Urinary bladder (tissue), 4 donors: ENCODE measurements around the gene KRT25. TPM values are rescaled to one million over a fixed set of nuclear protein-coding genes. Genes with fewer than 3 reads are reported as not detected.

ENCODE experiments used
- DNase-seq: peaks from one replicate; pipeline ENCODE4 v3.0.0-alpha.2; 2015; ENCODE audit errors: extremely low spot score
- H3K27ac ChIP-seq: one replicate; pipeline ENCODE4 v1.5.1; 2013; ENCODE audit warnings: low read depth, mild to moderate bottlenecking, moderate library complexity
- H3K36me3 ChIP-seq: one replicate; pipeline ENCODE4 v1.6.1; 2013; ENCODE audit warnings: mild to moderate bottlenecking, moderate library complexity; ENCODE audit not compliant: insufficient read depth
- H3K4me1 ChIP-seq: one replicate; pipeline ENCODE4 v1.6.1; 2013; ENCODE audit warnings: mild to moderate bottlenecking, moderate library complexity; ENCODE audit not compliant: insufficient read depth
- H3K4me3 ChIP-seq: one replicate; pipeline ENCODE4 v1.5.1; 2013; ENCODE audit warnings: low read depth, low read length
- WGBS: extraction: QIAGEN DNeasy Blood & Tissue Kit; methylation state at CpG from one replicate; pipeline ENCODE4 v1.1.7; 2013; 5-methylcytosine and 5-hydroxymethylcytosine counted together
- polyA plus RNA-seq: library from polyadenylated mRNA; stranded (reverse); fragments of 200-250 nt; gene quantifications from one replicate; pipeline ENCODE4 v1.2.3, GENCODE V29; 2013
- total RNA-seq: library from RNA; depleted of rRNA; stranded (reverse); fragments of >200 nt; gene quantifications from one replicate; pipeline ENCODE4 v1.2.3, GENCODE V29; 2014
- donor health status: healthy with polysubstance abuse.
- donor health status: healthy.

KRT25 gene
- total and polyA plus RNA-seq, 2 donors: not detected

DNA sequence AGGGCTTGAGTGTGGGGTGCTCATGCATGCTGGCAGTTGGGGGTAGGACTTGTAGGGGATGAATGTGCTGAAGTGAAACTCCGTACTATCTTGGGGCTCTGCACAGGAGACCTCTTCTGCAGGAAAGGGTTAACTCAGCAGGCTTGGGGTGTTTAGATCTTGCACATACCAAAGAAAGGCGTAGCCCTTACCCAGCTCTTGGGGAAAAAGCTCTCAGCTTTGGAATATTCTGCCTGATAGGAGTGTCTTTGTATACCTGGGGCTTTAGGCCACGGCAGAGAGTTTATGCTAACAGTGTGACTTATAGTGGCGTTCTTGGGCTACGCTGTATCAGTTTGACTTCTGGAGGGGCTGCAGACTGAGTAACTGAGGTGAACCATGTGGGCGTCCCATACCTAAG, 21.1 kb downstream of the KRT25 start:
- 63% methylated on average over 6 of the region's 6 CpGs for WGBS
- DNase-seq: no peak
- Histone ChIP-seq H3K4me3 (no peak overlapping the region), H3K27ac (no peak overlapping the region), H3K4me1 (peaks cover 2% of the 10 kb centered on the region), H3K36me3 (no peaks in the 10 kb centered on the region)

DNA sequence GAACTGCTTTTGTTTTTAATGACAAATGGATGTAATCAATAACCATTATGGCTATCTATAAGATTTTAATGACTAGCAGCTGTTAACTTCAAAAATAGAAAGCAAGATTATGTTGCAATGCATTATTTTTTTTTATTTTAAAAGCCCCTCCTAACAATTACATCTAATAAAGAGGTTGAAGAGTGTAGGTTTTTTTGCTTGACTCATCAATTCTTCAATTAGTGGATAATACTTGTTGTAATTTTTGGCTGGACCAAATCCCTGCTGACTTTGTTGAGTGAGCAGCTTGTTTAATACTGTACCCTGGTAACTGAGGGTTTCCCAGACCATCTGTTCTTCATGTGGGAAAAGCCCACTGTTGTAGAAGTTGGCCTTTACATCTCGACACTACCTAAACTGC, 24.2 kb downstream of the KRT25 start:
- Histone ChIP-seq H3K27ac (no peak overlapping the region), H3K4me1 (no peaks in the 10 kb centered on the region), H3K36me3 (no peaks in the 10 kb centered on the region), H3K4me3 (no peak overlapping the region)
- no peak for DNase-seq
- WGBS: 58% methylated on average over 1 of the region's 1 CpG

DNA sequence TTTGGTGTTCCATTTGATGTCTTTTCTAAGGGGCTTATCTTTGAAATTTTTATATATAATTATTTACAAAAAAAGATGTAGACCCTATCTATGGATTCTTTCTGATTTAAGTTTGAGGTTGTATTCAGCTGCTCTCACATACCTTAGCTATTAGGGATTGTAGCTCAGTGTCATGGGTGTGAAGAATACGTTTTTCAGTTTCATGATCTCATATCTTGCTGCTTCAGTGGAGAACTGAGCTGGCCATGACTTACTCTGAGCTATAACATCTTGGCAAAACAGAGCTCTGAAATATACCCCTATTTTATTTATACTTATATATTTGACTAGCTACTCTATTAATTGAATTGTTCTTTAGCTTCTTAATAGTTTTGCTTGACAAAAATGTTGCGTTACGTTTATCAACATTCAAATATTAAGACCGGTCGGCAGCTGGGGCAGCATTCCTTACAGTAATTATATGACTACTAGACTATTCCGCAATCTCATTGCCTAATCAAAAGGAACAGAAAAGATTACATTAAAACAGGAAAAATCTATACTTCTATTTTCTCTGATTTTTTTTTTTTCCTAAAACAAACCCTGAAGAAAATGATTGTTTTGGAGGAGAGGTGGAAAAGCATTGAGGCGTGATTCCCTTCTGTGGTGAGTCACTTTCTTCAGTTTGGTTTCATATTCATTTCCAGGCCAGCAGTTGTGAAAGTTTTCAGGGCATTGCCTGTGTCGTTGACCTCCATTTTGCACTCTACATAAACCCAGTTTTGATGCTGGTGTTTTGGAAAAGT, 27.5 kb downstream of the KRT25 start:
- H3K36me3 ChIP-seq: no peaks in the 10 kb centered on the region
- no peaks in the 10 kb centered on the region for H3K4me1 ChIP-seq
- WGBS: 70% methylated on average over 8 of the region's 8 CpGs
- no peak overlapping the region for H3K27ac ChIP-seq
- H3K4me3 ChIP-seq: no peak overlapping the region
- DNase-seq: no peak

- no peaks in the 10 kb centered on the region for H3K36me3 ChIP-seq
- DNase-seq: no peak
- H3K27ac ChIP-seq: no peak overlapping the region
- no peak overlapping the region for H3K4me3 ChIP-seq
- WGBS: 66% methylated on average over 2 of the region's 2 CpGs
- no peaks in the 10 kb centered on the region for H3K4me1 ChIP-seq
Measured at GRCh38 chr17:40726919-40727318, 28.2 kb downstream of the KRT25 start.

- Histone ChIP-seq H3K27ac (no peak overlapping the region), H3K4me1 (no peaks in the 10 kb centered on the region), H3K36me3 (no peaks in the 10 kb centered on the region), H3K4me3 (no peak overlapping the region)
- DNase-seq: no peak
- WGBS: 74% methylated on average over 1 of the region's 1 CpG
Measured at GRCh38 chr17:40724656-40725055, 30.5 kb downstream of the KRT25 start.

DNA sequence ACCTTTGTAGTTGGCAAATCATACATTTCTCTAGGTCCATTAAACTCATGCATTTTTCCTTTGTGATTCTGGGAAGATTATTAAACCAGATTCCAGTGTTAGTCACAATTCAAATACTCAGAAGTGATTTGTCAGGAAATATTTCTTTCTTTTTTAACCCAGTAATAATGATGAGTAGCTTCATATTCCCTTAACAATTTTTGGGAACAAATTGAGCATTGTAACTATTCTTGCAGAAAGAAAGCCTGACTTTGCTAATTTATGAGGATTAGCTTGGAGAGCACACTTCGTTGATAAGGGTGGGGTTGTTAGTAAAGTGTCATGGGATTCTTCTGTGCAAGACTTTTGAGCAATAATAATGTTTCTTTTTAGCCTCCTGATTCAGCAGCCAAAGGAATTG, 32.9 kb downstream of the KRT25 start:
- 44% methylated on average over 1 of the region's 1 CpG for WGBS
- H3K36me3 ChIP-seq: no peaks in the 10 kb centered on the region
- no peak overlapping the region for H3K27ac ChIP-seq
- H3K4me3 ChIP-seq: no peak overlapping the region
- H3K4me1 ChIP-seq: no peaks in the 10 kb centered on the region
- no peak for DNase-seq

GRCh38 chr17:40720899-40721298, 34.2 kb downstream of the KRT25 start:
- no peaks in the 10 kb centered on the region for H3K4me1 ChIP-seq
- 60% methylated on average over 2 of the region's 2 CpGs for WGBS
- no peak for DNase-seq
- no peak overlapping the region for H3K4me3 ChIP-seq
- H3K27ac ChIP-seq: no peak overlapping the region
- no peaks in the 10 kb centered on the region for H3K36me3 ChIP-seq

GRCh38 chr17:40718930-40719329, 36.2 kb downstream of the KRT25 start:
- DNase-seq: no peak
- Histone ChIP-seq H3K36me3 (no peaks in the 10 kb centered on the region), H3K4me3 (no peak overlapping the region), H3K27ac (no peak overlapping the region), H3K4me1 (no peaks in the 10 kb centered on the region)
- 40% methylated on average over 8 of the region's 8 CpGs for WGBS

GRCh38 chr17:40717776-40718175, 37.4 kb downstream of the KRT25 start:
- no peak overlapping the region for H3K4me3 ChIP-seq
- H3K4me1 ChIP-seq: no peaks in the 10 kb centered on the region
- DNase-seq: no peak
- 60% methylated on average over 3 of the region's 3 CpGs for WGBS
- H3K36me3 ChIP-seq: no peaks in the 10 kb centered on the region
- no peak overlapping the region for H3K27ac ChIP-seq

DNA sequence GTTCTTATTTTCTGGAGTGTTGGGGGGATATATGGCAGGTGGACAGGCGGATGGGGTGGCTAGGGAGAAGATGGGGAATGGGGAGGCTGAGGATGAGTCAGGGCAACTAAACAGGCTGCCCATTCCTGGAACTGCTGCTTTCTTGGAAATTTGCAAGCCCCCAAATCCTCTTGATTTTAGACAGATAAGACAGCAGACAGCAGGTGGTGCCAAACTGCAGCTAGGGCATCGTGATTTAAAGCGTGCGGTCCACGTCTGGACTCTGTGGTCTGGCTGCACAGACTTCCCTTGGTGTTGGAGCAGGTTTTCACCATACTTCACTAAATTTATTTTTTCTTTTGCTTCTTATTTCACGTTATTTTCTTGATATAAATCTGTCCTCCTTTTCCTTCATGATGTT, 40.7 kb downstream of the KRT25 start:
- no peaks in the 10 kb centered on the region for H3K4me1 ChIP-seq
- H3K27ac ChIP-seq: no peak overlapping the region
- no peaks in the 10 kb centered on the region for H3K36me3 ChIP-seq
- H3K4me3 ChIP-seq: no peak overlapping the region
- no peak for DNase-seq
- 59% methylated on average over 6 of the region's 6 CpGs for WGBS

DNA sequence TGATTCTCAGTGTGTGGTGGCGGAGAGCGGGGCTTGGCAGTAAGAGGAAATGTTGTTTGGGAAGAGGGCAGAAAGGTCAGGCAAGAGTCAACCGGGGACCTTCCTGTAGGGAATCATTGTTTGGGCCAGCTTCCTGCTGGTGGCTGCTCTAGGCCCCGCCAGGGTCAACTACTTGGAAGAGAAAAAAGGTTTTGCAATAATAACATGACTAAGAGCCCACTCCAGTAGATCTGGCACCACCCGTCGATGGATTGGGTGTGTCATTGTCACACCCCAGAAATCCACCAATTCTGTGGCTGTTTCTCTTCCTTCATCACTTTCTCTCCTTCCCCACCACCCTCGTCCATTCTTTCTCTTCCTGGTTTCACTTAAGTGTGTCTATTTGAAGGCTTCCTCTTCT, 47.4 kb downstream of the KRT25 start:
- H3K27ac ChIP-seq: no peak overlapping the region
- WGBS: 55% methylated on average over 7 of the region's 7 CpGs
- no peak overlapping the region for H3K4me3 ChIP-seq
- H3K4me1 ChIP-seq: no peaks in the 10 kb centered on the region
- no peaks in the 10 kb centered on the region for H3K36me3 ChIP-seq
- no peak for DNase-seq

DNA sequence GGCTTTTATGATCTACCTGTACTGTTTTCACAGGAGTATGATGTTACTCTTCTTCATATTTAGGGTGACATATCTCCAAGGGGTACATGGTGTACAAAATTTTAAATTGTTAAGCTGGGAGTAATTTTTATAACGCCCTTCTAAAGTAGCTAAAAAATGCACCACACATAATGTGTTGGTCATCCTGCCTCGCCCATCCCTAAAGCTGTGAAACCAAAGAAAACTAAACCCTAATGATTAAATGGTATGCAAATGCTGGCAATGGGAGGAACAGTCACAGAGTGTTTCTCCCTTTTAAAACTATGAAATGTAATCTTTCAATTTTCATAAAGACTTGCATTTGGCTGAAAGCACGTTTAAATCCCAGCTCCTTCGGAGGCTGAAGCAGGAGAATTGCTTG, 49.5 kb downstream of the KRT25 start:
- Histone ChIP-seq H3K4me1 (no peaks in the 10 kb centered on the region), H3K4me3 (no peak overlapping the region), H3K36me3 (no peaks in the 10 kb centered on the region), H3K27ac (no peak overlapping the region)
- 62% methylated on average over 4 of the region's 4 CpGs for WGBS
- no peak for DNase-seq

- no peak for DNase-seq
- Histone ChIP-seq H3K27ac (no peak within 1 kb of the TSS), H3K4me1 (no peaks in the 10 kb centered on the region), H3K36me3 (no peaks in the 10 kb centered on the region), H3K4me3 (no peak within 1 kb of the TSS)
- WGBS: 41% methylated on average over 7 of the region's 7 CpGs
Measured at GRCh38 chr17:40703652-40704051, 51.5 kb downstream of the KRT25 start, which contains the start of gene KRT24. KRT24 (minus strand) TSS chr17:40703752; CDS start chr17:40703693, 59 bp downstream.

DNA sequence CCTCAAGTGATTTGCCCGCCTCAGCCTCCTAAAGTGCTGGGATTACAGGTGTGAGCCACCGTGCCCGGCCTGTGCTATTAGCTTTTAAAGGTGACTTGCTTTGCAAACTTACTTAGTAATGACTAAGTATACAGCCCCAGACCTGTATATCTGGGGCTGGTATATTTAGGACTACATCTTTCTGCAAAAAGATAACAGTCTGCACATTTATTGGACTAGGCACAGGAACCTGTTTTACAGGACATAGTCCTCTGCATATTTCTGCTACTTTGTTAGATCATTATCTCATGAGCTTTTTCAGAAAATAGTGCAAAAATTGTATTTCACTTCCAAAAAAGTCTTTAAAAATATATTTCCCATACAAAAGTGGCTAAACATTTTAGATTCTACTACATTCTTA, 52.9 kb downstream of the KRT25 start:
- Histone ChIP-seq H3K4me3 (no peak overlapping the region), H3K27ac (no peak overlapping the region), H3K36me3 (no peaks in the 10 kb centered on the region), H3K4me1 (no peaks in the 10 kb centered on the region)
- no peak for DNase-seq
- 72% methylated on average over 3 of the region's 3 CpGs for WGBS

DNA sequence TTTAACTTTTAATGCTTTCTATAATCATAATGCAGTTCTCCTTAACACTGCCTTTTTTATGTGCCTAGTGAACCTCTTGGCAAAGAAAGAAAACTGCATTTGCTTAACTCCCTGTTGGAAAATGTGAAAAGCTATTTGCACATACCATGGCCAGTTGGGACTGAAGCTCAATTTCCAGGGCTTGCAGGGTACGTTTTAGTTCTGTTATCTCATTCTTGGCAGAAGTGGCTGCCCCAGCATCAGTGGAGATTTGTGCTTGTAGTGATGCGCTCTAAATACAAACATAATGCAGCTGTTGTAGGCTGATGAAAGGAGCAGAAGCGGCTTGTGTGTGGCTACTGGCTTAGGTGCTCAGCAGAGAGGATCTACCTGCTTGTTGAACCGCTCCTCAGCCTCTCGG, 55.3 kb downstream of the KRT25 start:
- H3K36me3 ChIP-seq: no peaks in the 10 kb centered on the region
- H3K27ac ChIP-seq: no peak overlapping the region
- DNase-seq: no peak
- 30% methylated on average over 5 of the region's 5 CpGs for WGBS
- no peak overlapping the region for H3K4me3 ChIP-seq
- peaks cover 2% of the 10 kb centered on the region for H3K4me1 ChIP-seq
